Transverse colon (tissue), 3 donors: ENCODE results near the gene C19orf53.
"Not testable (repeated sequence)": the region's sequence is repeated elsewhere in the genome, so short reads cannot be mapped to it uniquely, and the experiment has no call there.

Experiments
- EP300 ChIP-seq: sonication (generic); formaldehyde crosslinking; IDR thresholded peaks from one replicate; pipeline ENCODE4 v1.6.1; 2017; ENCODE audit warnings: antibody characterized with exemption, low read depth
- POLR2A ChIP-seq: fragments of 450-650 bp; IDR thresholded peaks from one replicate; pipeline ENCODE4 v1.6.1; 2016; ENCODE audit warnings: antibody characterized with exemption, mild to moderate bottlenecking, moderate library complexity
- TF ChIP-seq, protein P1 (sequence below), 5 experiments: fragments of 200-600 bp in 3 of 5; fragments of 450-650 bp in 2 of 5; sonication (generic) in 3 of 5; IDR thresholded peaks; 1 replicate in 2 of 5; 2 replicates in 3 of 5; pipeline ENCODE4 v1.5.1; 2016 to 2017; ENCODE audit warnings: antibody characterized with exemption in 5 of 5, inconsistent platforms in 3 of 5, mild to moderate bottlenecking in 2 of 5, moderate library complexity in 1 of 5

DNA sequence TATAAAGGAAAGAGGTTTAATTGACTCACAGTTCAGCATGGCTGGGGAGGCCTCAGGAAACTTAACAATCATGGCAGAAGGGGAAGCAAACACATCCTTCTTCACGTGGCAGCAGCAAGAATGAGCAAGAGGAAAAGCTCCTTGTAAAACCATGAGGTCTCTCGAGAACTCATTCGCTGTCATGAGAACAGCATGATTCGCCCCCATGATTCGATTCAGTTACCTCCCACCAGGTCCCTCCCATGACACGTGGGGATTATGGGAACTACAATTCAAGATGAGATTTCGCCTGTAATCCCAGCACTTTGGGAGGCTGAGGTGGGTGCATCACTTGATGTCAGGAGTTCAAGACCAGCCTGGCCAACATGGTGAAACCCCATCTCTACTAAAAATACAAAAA, 20.6 kb upstream of the C19orf53 start:
- not testable (repeated sequence) for TF ChIP-seq POLR2A, EP300
- TF ChIP-seq, protein P1, sequence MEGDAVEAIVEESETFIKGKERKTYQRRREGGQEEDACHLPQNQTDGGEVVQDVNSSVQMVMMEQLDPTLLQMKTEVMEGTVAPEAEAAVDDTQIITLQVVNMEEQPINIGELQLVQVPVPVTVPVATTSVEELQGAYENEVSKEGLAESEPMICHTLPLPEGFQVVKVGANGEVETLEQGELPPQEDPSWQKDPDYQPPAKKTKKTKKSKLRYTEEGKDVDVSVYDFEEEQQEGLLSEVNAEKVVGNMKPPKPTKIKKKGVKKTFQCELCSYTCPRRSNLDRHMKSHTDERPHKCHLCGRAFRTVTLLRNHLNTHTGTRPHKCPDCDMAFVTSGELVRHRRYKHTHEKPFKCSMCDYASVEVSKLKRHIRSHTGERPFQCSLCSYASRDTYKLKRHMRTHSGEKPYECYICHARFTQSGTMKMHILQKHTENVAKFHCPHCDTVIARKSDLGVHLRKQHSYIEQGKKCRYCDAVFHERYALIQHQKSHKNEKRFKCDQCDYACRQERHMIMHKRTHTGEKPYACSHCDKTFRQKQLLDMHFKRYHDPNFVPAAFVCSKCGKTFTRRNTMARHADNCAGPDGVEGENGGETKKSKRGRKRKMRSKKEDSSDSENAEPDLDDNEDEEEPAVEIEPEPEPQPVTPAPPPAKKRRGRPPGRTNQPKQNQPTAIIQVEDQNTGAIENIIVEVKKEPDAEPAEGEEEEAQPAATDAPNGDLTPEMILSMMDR (IDR thresholded peaks at IDR 0.05): not testable (repeated sequence)
